Inflammatory macrophage treated with lipopolysaccharide for 4 hours (primary cell): ENCODE data around the gene RAPGEF1.

Experiments used
- DNase-seq: peaks from one replicate; pipeline ENCODE4 v3.0.0-alpha.2; 2020

The RAPGEF1 gene

GRCh38 chr9:131639769-131640437 lies 100.0 kb downstream of the RAPGEF1 start:
- no peak for DNase-seq

- no peak for DNase-seq
These were observed 103.3 kb downstream of the RAPGEF1 start for GRCh38 chr9:131636593-131636992.

GRCh38 chr9:131635892-131636291 lies 104.0 kb downstream of the RAPGEF1 start:
- peak; percentile 53 for DNase-seq

GRCh38 chr9:131635285-131635684 lies 104.6 kb downstream of the RAPGEF1 start:
- DNase-seq, result peak; percentile 99

GRCh38 chr9:131633491-131634031 lies 106.3 kb downstream of the RAPGEF1 start:
- no peak for DNase-seq

GRCh38 chr9:131631306-131631705 lies 108.6 kb downstream of the RAPGEF1 start:
- DNase-seq, result peak; percentile 39

- DNase-seq, result peak; percentile 94
These were observed 109.6 kb downstream of the RAPGEF1 start for GRCh38 chr9:131630205-131630831.

GRCh38 chr9:131629825-131630204 lies 110.1 kb downstream of the RAPGEF1 start:
- DNase-seq, result peak; percentile 59

- peak; percentile 21 for DNase-seq
These were observed 110.7 kb downstream of the RAPGEF1 start for GRCh38 chr9:131629226-131629500.

- no peak for DNase-seq
These were observed 111.2 kb downstream of the RAPGEF1 start for GRCh38 chr9:131628459-131629225.

GRCh38 chr9:131627648-131628458 lies 112.0 kb downstream of the RAPGEF1 start:
- DNase-seq, result peak; percentile 98

GRCh38 chr9:131627326-131627647 lies 112.6 kb downstream of the RAPGEF1 start:
- DNase-seq, result no peak

GRCh38 chr9:131625790-131626670 lies 113.8 kb downstream of the RAPGEF1 start:
- no peak for DNase-seq

GRCh38 chr9:131625508-131625787 lies 114.4 kb downstream of the RAPGEF1 start:
- DNase-seq, result no peak

- peak; percentile 78 for DNase-seq
These were observed 115.0 kb downstream of the RAPGEF1 start for GRCh38 chr9:131624636-131625507.

- DNase-seq, result peak; percentile 30
These were observed 116.1 kb downstream of the RAPGEF1 start for GRCh38 chr9:131623655-131624330.

- peak; percentile 86 for DNase-seq
These were observed 117.4 kb downstream of the RAPGEF1 start for GRCh38 chr9:131622523-131622922.

- DNase-seq, result peak; percentile 92
These were observed 118.1 kb downstream of the RAPGEF1 start for GRCh38 chr9:131621551-131622358.

GRCh38 chr9:131620764-131621520 lies 118.9 kb downstream of the RAPGEF1 start:
- peak; percentile 29 for DNase-seq
